ENCODE measurements around the gene TMEM185B. TPM values are rescaled to one million over a fixed set of nuclear protein-coding genes. Genes with fewer than 3 reads are reported as not detected.

TMEM185B gene
- total and polyA plus RNA-seq, 2 donors (not counting 3 experiments of a cell fraction or from before 2014, with no cell fraction given) = 29.9 to 31.8 TPM

GRCh38 chr2:120254178-120254577 is 31.0 kb upstream of the TMEM185B start:
- Histone ChIP-seq H3K27ac (ENCODE audit: insufficient read depth, low read depth, low read length) (no peak overlapping the region), H3K27me3 (ENCODE audit: control insufficient read depth in 2 of 2, insufficient read depth in 2 of 2, low read length in 2 of 2) (no peaks in the 10 kb centered on the region), H2AFZ (ENCODE audit: low read depth, low read length) (no peak overlapping the region), H4K20me1 (replicated peaks; ENCODE audit: control insufficient read depth, extremely low read depth, insufficient read depth, low read length) (no peaks in the 10 kb centered on the region), H3K4me3 (replicated peaks in 1 of 3; ENCODE audit: insufficient read depth in 1 of 3, low read depth in 1 of 3, low read length in 3 of 3) (peak overlapping the region; percentile 47 to 83 (median 67)), H3K79me2 (ENCODE audit: control insufficient read depth, insufficient read depth, low read length) (peaks cover 55% of the 10 kb centered on the region), H3K9me1 (replicated peaks; ENCODE audit: control insufficient read depth, extremely low read depth, insufficient read depth, low read length) (no peaks in the 10 kb centered on the region), H3K4me1 (ENCODE audit: control insufficient read depth, extremely low read depth, insufficient read depth, low read length) (peaks cover 53% of the 10 kb centered on the region), H3K36me3 (ENCODE audit: control insufficient read depth in 2 of 2, extremely low read depth in 1 of 2, insufficient read depth in 2 of 2, low read length in 2 of 2) (peaks cover 3% of the 10 kb centered on the region in 2 experiments), H3K9ac (replicated peaks; ENCODE audit: extremely low read depth, insufficient read depth, low read length) (no peak overlapping the region), H3K4me2 (ENCODE audit: insufficient read depth, low read length) (peak overlapping the region; percentile 67), H3K9me3 (replicated peaks; ENCODE audit: control insufficient read depth, insufficient read depth, low read length) (no peaks in the 10 kb centered on the region)
- DNase-seq (ENCODE audit: low read depth, low spot score) = peak; percentile 56
- FAIRE-seq = peak; percentile 12
- TF ChIP-seq MAX (IDR thresholded peaks at IDR 0.05; ENCODE audit: insufficient read depth, insufficient read length) (no peak), GATA2 (IDR thresholded peaks at IDR 0.05; ENCODE audit: insufficient read depth, insufficient read length, low read depth, low read length) (peak; percentile 38)
- POLR2A ChIA-PET = no interaction called here
- BruUV-seq (replicated peaks) = TSS peak; percentile 17
- dilution Hi-C loops (cut with MboI; ENCODE audit: extremely low pct_ligation_motif_present, low sequenced_read_pairs) = no loop called here
- intact Hi-C loops (cut with micrococcal nuclease) = loop anchor here (10.0 kb wide), 1 partner anchor 301 kb away; no protein-coding TSS in a partner anchor
- CTCF ChIA-PET = interaction anchor here (1.0 to 5.7 kb wide), 2 partner anchors 59 to 79 kb away, joined by 4 to 41 read pairs; no protein-coding TSS in a partner anchor

- intact Hi-C loops (cut with micrococcal nuclease) (loop anchor here (1.0 to 10.0 kb wide), 3 partner anchors 38 to 302 kb away; no protein-coding TSS in a partner anchor), dilution Hi-C loops (cut with MboI; ENCODE audit: extremely low pct_ligation_motif_present, low sequenced_read_pairs) (no loop called here)
- Histone ChIP-seq H3K9ac (replicated peaks; ENCODE audit: extremely low read depth, insufficient read depth, low read length) (peak overlapping the region; percentile 67), H3K27me3 (ENCODE audit: control insufficient read depth in 2 of 2, insufficient read depth in 2 of 2, low read length in 2 of 2) (no peaks in the 10 kb centered on the region), H3K79me2 (ENCODE audit: control insufficient read depth, insufficient read depth, low read length) (peaks cover 51% of the 10 kb centered on the region), H3K4me3 (replicated peaks in 1 of 3; ENCODE audit: insufficient read depth in 1 of 3, low read depth in 1 of 3, low read length in 3 of 3) (peak overlapping the region; percentile 47 to 83 (median 67)), H4K20me1 (replicated peaks; ENCODE audit: control insufficient read depth, extremely low read depth, insufficient read depth, low read length) (no peaks in the 10 kb centered on the region), H3K4me1 (ENCODE audit: control insufficient read depth, extremely low read depth, insufficient read depth, low read length) (peaks cover 50% of the 10 kb centered on the region), H2AFZ (ENCODE audit: low read depth, low read length) (peak overlapping the region; percentile 20), H3K9me1 (replicated peaks; ENCODE audit: control insufficient read depth, extremely low read depth, insufficient read depth, low read length) (no peaks in the 10 kb centered on the region), H3K27ac (ENCODE audit: insufficient read depth, low read depth, low read length) (peak overlapping the region; percentile 58), H3K9me3 (replicated peaks; ENCODE audit: control insufficient read depth, insufficient read depth, low read length) (no peaks in the 10 kb centered on the region), H3K4me2 (ENCODE audit: insufficient read depth, low read length) (peak overlapping the region; percentile 67), H3K36me3 (ENCODE audit: control insufficient read depth in 2 of 2, extremely low read depth in 1 of 2, insufficient read depth in 2 of 2, low read length in 2 of 2) (peaks cover 1 to 3% of the 10 kb centered on the region in 2 experiments)
- DNase-seq (ENCODE audit: low read depth, low spot score) = peak; percentile 66
- ChIA-PET POLR2A (interaction anchor here (1.3 to 1.7 kb wide), 2 partner anchors 13 to 30 kb away, joined by 8 to 29 read pairs; partner anchors contain the start of gene TMEM185B), CTCF (interaction anchor here (0.8 to 5.7 kb wide), 10 partner anchors 12 to 499 kb away, joined by 3 to 42 read pairs (median 5); partner anchors contain the start of gene TMEM185B)
- BruUV-seq (replicated peaks) = no TSS peak
- TF ChIP-seq EZH2 (IDR thresholded peaks at IDR 0.05; ENCODE audit: borderline replicate concordance, low read depth, low read length, severe bottlenecking) (no peak), POLR2A (IDR thresholded peaks at IDR 0.05; ENCODE audit: low read depth, low read length) (peak; percentile 51), CTCF (IDR thresholded peaks at IDR 0.05; ENCODE audit: extremely low read depth in 1 of 2, insufficient read depth in 1 of 2, low read depth in 1 of 2, low read length in 2 of 2) (peak in 1 of 2 donors; percentile 32), GATA2 (IDR thresholded peaks at IDR 0.05; ENCODE audit: insufficient read depth, insufficient read length, low read depth, low read length) (no peak), MAX (IDR thresholded peaks at IDR 0.05; ENCODE audit: insufficient read depth, insufficient read length) (no peak), MYC (IDR thresholded peaks at IDR 0.05; ENCODE audit: low read depth, low read length) (no peak), POLR2AphosphoS5 (IDR thresholded peaks at IDR 0.05; ENCODE audit: insufficient read depth, low read depth, low read length) (peak; percentile 61), FOS (IDR thresholded peaks at IDR 0.05; ENCODE audit: borderline replicate concordance, insufficient read depth, low read length) (peak; percentile 41), JUN (IDR thresholded peaks at IDR 0.05; ENCODE audit: borderline replicate concordance, insufficient read depth, insufficient read length, low read depth) (no peak)
- FAIRE-seq = peak; percentile 79
Measured at GRCh38 chr2:120253021-120253882, 30.1 kb upstream of the TMEM185B start.
